NOMO-1 treated with dmso at 0.1 percent for 144 hours (cell line): Measurements from ENCODE around the gene CD99L2.
A peak's percentile ranks its signal among the peaks of the same experiment; 100 is the strongest.

ENCODE experiments used
- DNase-seq: peaks from one replicate; lab custom pipeline; 2025; ENCODE audit not compliant: unreplicated experiment; lab: John Stamatoyannopoulos, UW

CD99L2 gene, protein sequence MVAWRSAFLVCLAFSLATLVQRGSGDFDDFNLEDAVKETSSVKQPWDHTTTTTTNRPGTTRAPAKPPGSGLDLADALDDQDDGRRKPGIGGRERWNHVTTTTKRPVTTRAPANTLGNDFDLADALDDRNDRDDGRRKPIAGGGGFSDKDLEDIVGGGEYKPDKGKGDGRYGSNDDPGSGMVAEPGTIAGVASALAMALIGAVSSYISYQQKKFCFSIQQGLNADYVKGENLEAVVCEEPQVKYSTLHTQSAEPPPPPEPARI

GRCh38 chrX:150898343-150899190, at the start of gene CD99L2:
CD99L2 (minus strand) TSS chrX:150898668; CDS start chrX:150898588, 80 bp downstream.
- peak; percentile 75 for DNase-seq

DNA sequence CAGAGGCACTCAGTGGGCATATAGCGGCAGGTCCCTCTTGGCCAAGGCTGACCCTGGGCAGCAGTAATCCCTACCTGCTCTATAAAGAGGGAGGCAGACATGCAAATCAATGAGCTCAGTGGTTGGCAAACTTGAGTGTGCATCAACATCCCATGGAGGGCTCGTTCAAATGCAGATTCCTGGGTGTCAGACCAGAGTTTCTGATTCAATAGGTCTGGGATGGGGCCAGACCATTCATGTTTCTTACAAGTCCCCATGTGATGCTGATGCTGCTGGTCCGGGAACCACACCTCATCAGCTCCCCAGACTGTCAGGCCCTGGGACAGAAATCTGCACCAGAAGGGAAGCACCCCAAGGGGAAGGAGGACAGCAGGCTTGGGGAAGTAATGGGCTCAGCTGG, 45.8 kb upstream of the CD99L2 start:
- DNase-seq = no peak

GRCh38 chrX:150942942-150943594, 44.6 kb upstream of the CD99L2 start:
- no peak for DNase-seq

DNA sequence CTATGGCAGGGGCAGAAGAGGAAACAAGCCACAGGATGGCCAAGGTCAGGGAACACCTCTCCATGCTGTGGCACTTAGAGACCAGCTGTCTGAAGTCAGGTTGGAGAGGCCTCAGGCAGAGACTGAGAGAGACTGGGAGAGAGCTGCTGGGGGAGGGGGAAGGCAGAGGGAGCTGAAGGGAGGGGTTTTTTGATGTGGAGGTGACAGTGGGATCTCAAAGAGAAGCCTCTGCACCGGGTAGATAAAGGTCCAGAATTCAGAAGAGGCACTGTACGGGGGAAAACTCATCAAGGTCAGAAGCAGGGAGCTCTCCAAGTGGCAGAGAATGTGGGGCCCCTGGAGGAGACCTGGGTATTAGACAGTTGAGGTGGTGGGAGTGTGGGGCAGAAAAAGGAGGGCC, 43.1 kb upstream of the CD99L2 start:
- no peak for DNase-seq

DNA sequence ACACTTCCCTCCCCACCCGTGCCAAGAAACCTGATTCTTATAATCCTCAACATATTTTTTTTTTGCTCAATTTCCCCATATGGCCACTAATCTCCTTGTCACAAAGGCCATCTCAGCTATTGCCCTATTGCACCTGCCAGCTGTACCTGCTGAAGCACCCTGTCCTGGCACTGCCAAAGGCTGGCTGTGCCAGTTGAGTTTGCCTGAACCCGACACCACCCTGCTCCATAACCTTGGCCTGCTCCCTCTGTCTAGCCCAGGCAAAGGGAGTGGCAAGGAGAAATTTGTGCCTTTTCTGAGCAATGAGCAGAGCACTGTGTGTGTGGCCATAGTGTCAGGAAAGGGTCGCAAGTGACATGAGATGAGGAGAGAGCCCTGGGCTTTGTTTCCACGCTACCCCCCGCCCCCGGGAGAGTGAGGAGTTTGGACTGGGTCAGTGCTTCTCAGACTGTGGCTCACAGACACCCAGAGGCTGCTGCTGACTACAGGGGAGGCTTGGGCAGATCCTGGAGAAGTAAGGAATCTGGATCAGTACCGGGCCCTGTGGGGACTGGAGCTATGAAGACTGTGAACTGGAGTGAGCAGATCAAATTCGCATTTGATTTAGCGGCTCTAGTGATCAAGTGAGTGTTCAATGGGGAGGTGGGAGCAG, 42.5 kb upstream of the CD99L2 start:
- no peak for DNase-seq

- no peak for DNase-seq
Measured at GRCh38 chrX:150936556-150936955, 38.1 kb upstream of the CD99L2 start.

DNA sequence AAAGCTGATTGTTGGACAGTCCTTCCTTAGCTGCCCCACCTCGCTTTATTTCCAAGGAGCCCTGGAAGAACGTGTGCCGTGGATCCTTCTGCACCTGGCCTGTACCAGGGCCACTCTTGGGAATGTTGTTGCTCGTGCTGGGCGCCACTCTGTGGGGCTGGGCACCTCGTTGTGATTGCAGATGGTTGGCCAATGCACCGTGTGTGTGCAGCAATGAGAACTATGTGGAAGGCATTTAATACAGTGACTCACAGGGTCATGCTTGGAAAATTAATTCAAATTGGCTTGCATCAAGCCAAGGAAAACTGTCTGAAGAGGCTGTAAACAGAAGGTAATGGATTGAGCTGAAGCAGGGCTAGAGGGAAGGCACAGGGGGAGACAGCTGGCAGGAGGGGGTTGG, 37.0 kb upstream of the CD99L2 start:
- DNase-seq = no peak

- DNase-seq = no peak
Measured at GRCh38 chrX:150934453-150934852, 36.0 kb upstream of the CD99L2 start.

- DNase-seq = no peak
Measured at GRCh38 chrX:150933945-150934350, 35.5 kb upstream of the CD99L2 start.

DNA sequence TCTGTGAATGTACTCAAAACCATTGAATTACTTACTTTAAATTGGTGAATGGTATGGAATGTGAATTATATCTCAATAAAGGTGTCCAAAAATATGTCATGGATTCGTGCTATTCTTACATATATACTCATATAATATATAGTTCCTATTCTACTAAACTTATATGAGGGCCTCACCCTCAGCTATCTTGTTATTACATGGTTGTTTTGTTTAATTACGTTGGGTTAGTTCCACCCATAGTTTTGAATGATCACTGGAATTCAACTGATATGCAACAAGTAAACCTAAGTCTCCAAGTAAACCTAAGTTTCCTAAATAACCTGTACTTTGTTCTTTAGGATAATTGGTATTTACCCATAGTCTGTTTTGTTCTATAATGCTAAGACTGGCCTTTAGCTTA, 30.6 kb upstream of the CD99L2 start:
- DNase-seq = no peak

- DNase-seq = no peak
Measured at GRCh38 chrX:150926791-150927190, 28.3 kb upstream of the CD99L2 start.

DNA sequence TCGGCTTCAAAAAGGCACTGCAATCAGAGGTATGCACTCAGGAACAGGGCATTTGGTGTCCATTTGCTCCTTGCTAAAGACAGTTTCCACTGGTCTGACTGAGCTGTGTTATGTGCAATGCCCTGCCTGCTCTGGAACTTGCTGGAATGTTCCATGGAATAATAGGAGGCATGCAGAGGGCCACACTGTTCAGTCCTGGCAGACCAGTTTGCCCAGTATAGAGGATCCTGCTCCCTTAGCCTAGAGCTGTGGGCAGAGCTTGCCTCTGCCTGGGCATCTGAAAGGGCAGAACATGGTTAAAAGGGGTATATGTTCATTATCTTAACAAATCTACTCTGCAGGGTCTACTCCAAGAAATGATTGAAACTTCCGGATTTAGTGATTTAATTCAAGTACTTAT, 27.8 kb upstream of the CD99L2 start:
- DNase-seq = no peak

- DNase-seq = no peak
Measured at GRCh38 chrX:150919401-150919800, 20.9 kb upstream of the CD99L2 start.

DNA sequence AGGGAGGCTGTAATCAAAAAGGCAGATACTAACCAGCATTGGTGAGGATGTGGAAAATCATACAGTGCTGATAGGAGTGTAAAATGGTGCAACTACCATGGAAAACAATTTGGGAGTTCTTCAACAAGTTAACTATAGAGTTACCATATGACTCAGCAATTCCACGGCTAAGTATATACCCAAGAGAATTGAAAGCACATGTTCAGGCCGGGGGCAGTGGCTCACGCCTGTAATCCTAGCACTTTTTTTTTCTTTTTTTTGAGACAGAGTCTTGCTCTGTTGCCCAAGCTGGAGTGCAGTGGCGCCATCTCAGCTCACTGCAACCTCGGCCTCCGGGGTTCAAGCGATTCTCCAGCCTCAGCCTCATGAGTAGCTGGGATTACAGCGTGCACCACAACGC, 15.0 kb upstream of the CD99L2 start:
- DNase-seq = no peak

- DNase-seq = no peak
Measured at GRCh38 chrX:150907474-150907873, 9.0 kb upstream of the CD99L2 start.

GRCh38 chrX:150906694-150907093, 8.2 kb upstream of the CD99L2 start:
- DNase-seq = no peak

GRCh38 chrX:150905293-150905692, 6.8 kb upstream of the CD99L2 start:
- DNase-seq = no peak

DNA sequence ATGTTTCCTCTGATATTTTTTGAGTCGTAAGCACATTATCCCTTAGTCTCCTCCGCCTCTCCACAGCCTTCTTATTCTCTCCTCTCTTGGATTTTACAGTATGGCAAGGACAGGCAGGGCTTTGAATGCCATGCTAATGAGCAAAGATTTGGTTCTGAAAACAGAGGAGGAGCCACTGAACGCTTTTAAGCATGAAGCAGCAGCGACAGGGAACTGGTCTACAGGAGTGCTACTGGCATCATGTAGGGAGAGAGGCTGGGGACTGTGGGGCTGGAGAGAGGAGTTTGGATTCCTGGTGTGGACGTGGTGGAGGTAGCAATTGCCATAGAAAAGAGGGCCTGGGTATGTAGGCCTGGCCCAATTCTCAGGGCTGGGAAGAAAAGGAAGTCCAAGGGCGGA, 4.6 kb upstream of the CD99L2 start:
- no peak for DNase-seq

GRCh38 chrX:150902434-150903109, 4.1 kb upstream of the CD99L2 start:
- no peak for DNase-seq

DNA sequence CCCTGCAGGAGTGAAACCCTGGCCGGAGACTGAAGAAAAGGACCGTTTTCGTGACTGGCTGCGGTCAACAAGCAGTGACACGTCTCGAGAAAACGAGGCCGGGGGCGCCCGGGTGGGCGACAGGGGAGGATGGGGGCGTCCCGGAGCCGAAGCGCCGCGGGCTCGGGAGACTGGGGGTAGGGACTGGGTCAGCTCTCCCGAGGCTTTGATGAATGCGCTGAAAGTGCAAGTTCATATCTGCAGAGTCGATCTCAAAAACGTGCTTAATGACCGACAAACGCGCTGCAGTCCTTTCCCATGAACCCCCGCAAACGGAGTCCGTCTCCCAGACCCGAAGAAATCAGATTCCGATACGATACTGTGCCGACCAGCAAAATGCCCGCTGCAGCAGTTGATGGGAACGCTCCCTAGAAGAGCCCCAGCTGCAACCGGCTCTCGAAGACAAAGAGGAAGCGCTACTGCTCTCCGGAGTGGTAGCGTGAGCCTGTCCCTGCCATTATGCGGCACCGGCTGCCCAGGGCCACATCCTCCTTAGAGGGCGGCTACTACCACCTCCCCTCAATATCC, 806 bp upstream of the CD99L2 start:
- peak; percentile 38 for DNase-seq
